NCI-H1048 (cell line): Measurements from ENCODE around the gene RAD50.
"Not testable (repeated sequence)": the region's sequence is repeated elsewhere in the genome, so short reads cannot be mapped to it uniquely, and the experiment has no call there.

Experiments
- DNase-seq: peaks from one replicate; lab custom pipeline; 2025; lab: John Stamatoyannopoulos, UW

The RAD50 gene

GRCh38 chr5:132557478-132558172 is 848 bp downstream of the RAD50 start:
- DNase-seq, result no peak

GRCh38 chr5:132559383-132560060 is 2.7 kb downstream of the RAD50 start:
- DNase-seq, result no peak

GRCh38 chr5:132561601-132562000 is 4.8 kb downstream of the RAD50 start:
- no peak for DNase-seq

- DNase-seq, result not testable (repeated sequence)
Measured at GRCh38 chr5:132564555-132564954, 7.8 kb downstream of the RAD50 start.

- no peak for DNase-seq
Measured at GRCh38 chr5:132566657-132567056, 9.9 kb downstream of the RAD50 start.

GRCh38 chr5:132576123-132576522 is 19.3 kb downstream of the RAD50 start:
- no peak for DNase-seq

- DNase-seq, result not testable (repeated sequence)
Measured at GRCh38 chr5:132584560-132584959, 27.8 kb downstream of the RAD50 start.

- no peak for DNase-seq
Measured at GRCh38 chr5:132586063-132586462, 29.3 kb downstream of the RAD50 start.

GRCh38 chr5:132589467-132589866 is 32.7 kb downstream of the RAD50 start:
- DNase-seq, result no peak

- DNase-seq, result no peak
Measured at GRCh38 chr5:132591145-132591544, 34.4 kb downstream of the RAD50 start.

- DNase-seq, result no peak
Measured at GRCh38 chr5:132592521-132592920, 35.7 kb downstream of the RAD50 start.

GRCh38 chr5:132594170-132594569 is 37.4 kb downstream of the RAD50 start:
- DNase-seq, result no peak

GRCh38 chr5:132595624-132596023 is 38.8 kb downstream of the RAD50 start:
- no peak for DNase-seq

- DNase-seq, result no peak
Measured at GRCh38 chr5:132601071-132601728, 44.4 kb downstream of the RAD50 start.

- no peak for DNase-seq
Measured at GRCh38 chr5:132607095-132607494, 50.3 kb downstream of the RAD50 start.

- DNase-seq, result no peak
Measured at GRCh38 chr5:132608107-132608506, 51.3 kb downstream of the RAD50 start.

- DNase-seq, result no peak
Measured at GRCh38 chr5:132611965-132612364, 55.2 kb downstream of the RAD50 start.

GRCh38 chr5:132612846-132613245 is 56.1 kb downstream of the RAD50 start:
- no peak for DNase-seq

- DNase-seq, result no peak
Measured at GRCh38 chr5:132621699-132622098, 64.9 kb downstream of the RAD50 start.

- DNase-seq, result no peak
Measured at GRCh38 chr5:132622608-132623007, 65.8 kb downstream of the RAD50 start.

GRCh38 chr5:132627470-132627869 is 70.7 kb downstream of the RAD50 start:
- DNase-seq, result no peak

GRCh38 chr5:132628814-132629213 is 72.0 kb downstream of the RAD50 start:
- no peak for DNase-seq
